Stimulated activated CD8-positive, alpha-beta memory T cell treated with anti-CD3 and anti-CD28 coated beads, Interleukin-12 subunit alpha, Interleukin-12 subunit beta, amount 100 ng/mL, for 4 hours (primary cell): ENCODE data around the gene SLC25A45.

Experiments
- DNase-seq: peaks from one replicate; pipeline ENCODE4 v3.0.0-alpha.2; 2020; ENCODE audit warnings: low read depth

The SLC25A45 gene

GRCh38 chr11:65389294-65389980, 7.0 kb upstream of the SLC25A45 start:
- DNase-seq: no peak

GRCh38 chr11:65388731-65389130, 6.3 kb upstream of the SLC25A45 start:
- DNase-seq: no peak

DNA sequence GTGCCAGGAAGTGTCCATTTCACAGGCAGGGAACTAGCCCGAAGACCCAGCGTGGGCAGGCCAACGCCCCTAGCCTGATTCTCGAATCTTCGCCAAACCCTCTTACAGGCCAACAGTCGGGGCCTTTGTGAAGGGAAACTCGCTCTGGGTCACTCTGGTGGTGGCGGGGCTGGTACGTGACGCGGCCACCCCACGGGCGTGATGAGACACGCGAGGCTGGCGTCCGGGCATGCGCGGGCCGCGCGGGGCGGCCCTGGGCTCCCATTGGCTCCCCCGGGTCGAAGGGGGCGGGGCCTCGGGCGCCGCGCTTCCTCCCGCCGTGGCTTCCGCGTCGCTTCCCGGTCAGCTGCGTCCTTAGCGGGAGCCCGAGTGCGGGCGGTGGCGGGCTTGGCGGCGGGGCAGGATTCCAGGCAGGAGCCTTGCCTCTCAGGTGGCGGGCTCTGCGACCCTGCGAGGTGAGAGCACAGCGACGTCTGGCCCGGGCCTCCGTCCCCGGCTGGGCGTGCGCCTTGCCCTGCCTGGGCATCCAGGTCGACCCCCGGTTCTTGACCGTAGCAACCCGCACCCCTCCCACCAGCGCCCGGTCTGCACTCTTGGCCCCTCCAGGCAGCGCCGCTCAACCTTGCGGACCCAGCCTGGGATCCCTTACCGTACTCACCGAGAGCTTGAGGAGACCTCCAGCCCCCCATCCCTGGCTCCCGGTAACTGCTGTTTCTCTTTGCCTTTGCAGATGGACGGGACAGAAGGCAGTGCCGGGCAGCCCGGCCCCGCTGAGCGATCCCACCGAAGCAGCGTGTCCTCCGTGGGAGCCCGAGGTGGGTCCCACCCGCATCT, 4.1 kb upstream of the SLC25A45 start, which contains the start of gene FRMD8:
TSS of gene FRMD8 (plus strand) at position 331 of the 834 bp plus-strand sequence. CDS start at position 731, 400 bp downstream.
- DNase-seq: peak; percentile 85

GRCh38 chr11:65384301-65384889, 1.9 kb upstream of the SLC25A45 start:
- no peak for DNase-seq

- DNase-seq: no peak
These were observed 1.3 kb upstream of the SLC25A45 start for GRCh38 chr11:65383778-65384177.

DNA sequence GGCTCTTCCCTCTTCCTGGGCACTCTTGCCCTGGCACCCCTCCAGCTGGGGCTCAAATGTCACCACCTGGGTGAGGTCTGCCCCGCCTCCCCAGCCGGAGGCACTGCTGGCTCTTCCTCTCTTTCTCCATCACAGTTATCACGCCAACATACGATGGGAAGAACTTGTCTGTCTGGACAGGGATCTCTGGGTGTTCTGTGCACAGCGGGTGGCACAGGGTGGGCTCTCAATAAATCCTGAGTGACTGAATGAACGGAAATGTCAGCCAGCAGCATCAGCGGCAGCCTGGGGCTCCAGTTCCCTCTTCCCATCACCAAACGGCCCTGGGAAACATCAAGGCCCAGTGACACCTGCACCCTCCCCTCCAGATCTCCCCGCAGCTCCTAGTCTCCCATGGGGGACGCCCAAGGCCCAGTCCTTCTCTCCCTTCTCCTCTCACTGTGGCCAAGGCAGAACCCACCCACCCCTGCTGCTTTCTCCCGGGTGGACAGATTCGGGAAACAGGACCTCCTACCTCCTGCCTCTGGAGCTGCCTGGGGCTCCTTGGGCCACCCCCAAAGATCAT, 440 bp upstream of the SLC25A45 start:
- no peak for DNase-seq

- DNase-seq: no peak
These were observed 772 bp downstream of the SLC25A45 start for GRCh38 chr11:65381716-65382032.

- no peak for DNase-seq
These were observed 1.9 kb downstream of the SLC25A45 start for GRCh38 chr11:65380460-65381119.

DNA sequence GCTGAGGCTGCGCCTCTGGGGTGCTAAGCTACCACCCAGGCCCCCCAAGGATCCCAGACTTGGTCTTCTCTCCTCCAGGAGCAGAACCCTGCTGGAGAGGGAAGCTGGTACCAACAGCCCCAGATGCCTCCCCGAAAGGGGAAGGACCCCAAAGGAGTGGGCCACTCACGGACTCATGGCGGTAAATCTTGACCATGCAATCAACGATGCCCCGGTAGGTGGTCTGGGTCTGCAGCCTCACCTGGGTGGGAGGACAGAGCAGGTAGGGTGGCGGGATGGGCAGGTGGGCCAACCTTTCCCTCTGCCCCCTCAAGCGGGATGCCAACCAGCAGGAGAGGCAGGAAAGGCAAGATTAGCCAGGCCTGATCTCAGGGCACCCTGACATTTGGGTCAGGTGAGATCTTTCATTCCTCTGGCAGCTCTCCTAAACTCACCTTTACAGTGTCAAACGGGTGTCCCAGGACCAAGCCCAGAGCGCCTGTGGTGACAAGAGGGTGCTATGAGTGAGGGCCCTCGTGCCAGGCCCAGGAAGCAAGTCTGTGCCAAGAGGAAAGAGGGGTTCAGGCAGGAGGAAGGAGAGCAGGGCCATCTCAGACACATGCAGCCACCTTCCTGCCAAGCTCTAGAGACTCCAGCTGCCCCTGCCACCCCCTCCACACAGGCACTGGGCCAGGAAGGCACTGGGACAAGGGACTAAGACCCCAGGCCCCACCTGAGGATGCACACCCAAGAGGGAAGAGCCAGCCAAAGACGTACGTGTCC, 2.6 kb downstream of the SLC25A45 start:
- no peak for DNase-seq

GRCh38 chr11:65378928-65379638, 3.4 kb downstream of the SLC25A45 start:
- no peak for DNase-seq

- no peak for DNase-seq
These were observed 4.1 kb downstream of the SLC25A45 start for GRCh38 chr11:65378208-65378927.

GRCh38 chr11:65377777-65378176, 4.7 kb downstream of the SLC25A45 start:
- DNase-seq: no peak

DNA sequence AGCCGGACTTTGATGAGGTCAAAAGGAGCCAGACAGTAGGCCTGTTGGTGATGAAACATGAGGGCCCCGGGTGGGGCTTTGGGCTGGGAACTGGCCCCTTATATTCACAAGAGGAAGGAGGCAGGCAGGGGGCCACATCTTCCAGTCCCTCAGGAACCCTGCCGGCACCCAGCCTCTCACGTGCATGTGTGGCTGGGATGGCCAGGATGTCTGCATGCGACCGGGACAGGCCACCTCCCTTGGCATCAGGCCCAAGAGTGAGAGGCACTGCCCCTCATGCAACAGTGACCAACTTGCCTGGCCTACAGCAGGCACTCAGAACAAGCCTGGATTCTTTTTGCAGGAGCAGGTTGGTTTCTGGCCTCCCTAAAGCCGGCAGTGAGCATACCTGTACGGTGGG, 5.4 kb downstream of the SLC25A45 start:
- no peak for DNase-seq

GRCh38 chr11:65376138-65376713, 6.2 kb downstream of the SLC25A45 start:
- no peak for DNase-seq

- DNase-seq: no peak
These were observed 7.4 kb downstream of the SLC25A45 start for GRCh38 chr11:65375012-65375411.

- no peak for DNase-seq
These were observed 8.4 kb downstream of the SLC25A45 start for GRCh38 chr11:65373839-65374580.

DNA sequence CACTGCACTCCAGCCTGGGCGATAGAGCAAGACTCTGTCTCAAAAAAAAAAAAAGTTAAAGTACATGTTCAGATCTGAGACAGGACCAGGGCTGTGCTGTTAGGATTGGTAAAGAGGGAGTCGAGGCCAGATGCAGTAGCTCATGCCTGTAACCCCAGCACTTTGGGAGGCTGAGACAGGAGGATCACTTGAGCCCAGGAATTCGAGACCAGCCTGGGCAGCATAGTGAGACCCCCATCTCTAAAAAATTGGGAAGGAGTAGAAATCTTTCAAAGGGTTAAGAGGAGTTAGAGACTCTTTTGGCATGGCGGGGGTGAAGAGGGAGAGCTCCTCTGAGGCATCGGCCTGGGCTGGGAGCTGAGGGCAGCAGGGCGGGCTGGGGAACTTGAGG, 11.8 kb downstream of the SLC25A45 start:
- DNase-seq: no peak

- DNase-seq: no peak
These were observed 16.1 kb downstream of the SLC25A45 start for GRCh38 chr11:65366340-65366773.

- DNase-seq: no peak
These were observed 18.7 kb downstream of the SLC25A45 start for GRCh38 chr11:65363770-65364169.
